H7 (cell line): Measurements from ENCODE around the gene TRIO. TPM values are rescaled to one million over a fixed set of nuclear protein-coding genes. Genes with fewer than 3 reads are reported as not detected.

Experiments
- DNase-seq: peaks from one replicate; pipeline ENCODE4 v3.0.0; 2012
- H3K27me3 ChIP-seq: 2 replicates; pipeline ENCODE4 v1.6.0; 2011; ENCODE audit warnings: mild to moderate bottlenecking, low read length; ENCODE audit not compliant: control insufficient read depth, insufficient read depth
- H3K36me3 ChIP-seq: replicated peaks from 2 replicates; pipeline ENCODE4 v1.5.1; 2011; ENCODE audit warnings: low read length; ENCODE audit not compliant: control insufficient read depth, insufficient read depth
- H3K4me3 ChIP-seq: 2 replicates; pipeline ENCODE4 v1.5.1; 2011; ENCODE audit warnings: low read depth, mild to moderate bottlenecking, control low read depth, low read length, moderate library complexity; ENCODE audit not compliant: insufficient read depth
- total RNA-seq: library from RNA; depleted of rRNA; stranded (reverse); fragments of >200 nt; shearing (Covaris generic); gene quantifications from 2 replicates; pipeline ENCODE4 v1.2.3, GENCODE V29; 2014

Gene TRIO
- total RNA-seq, 1 experiment from 2014 or later, result 39.7 TPM

DNA sequence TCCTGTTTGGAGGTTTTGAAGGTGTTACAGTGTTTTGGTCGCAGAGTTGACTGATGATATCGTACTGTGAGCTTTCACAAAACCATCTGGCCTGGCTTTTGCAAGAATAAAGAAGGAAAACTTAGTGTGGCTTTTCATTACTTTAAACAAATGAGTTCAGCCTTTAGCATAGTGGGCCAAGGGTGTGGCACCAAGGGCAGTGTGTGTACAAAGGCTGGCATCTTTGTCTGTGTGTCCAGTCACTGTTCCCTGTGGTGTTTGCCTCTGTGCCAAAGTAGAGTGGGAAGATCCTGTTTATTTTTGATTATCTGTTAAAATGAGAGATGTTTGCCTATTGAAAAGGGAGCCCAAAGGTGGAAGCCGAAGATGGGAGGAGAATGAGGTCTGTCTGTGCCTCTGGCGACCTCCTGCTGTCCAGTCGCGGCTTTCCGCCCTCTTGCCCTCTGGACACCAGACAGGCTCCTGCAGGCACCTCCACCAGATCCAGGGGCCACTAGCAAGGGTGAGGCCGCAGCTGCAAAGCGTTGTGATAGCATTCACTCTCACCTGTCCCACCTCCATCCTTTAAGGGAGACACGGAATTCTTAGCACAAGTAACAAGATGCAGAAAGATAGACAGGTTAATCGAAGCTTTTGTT is 113.7 kb downstream of the TRIO start:
- Histone ChIP-seq H3K27me3 (no peaks in the 10 kb centered on the region), H3K4me3 (no peak overlapping the region), H3K36me3 (no peaks in the 10 kb centered on the region)
- DNase-seq, result no peak

DNA sequence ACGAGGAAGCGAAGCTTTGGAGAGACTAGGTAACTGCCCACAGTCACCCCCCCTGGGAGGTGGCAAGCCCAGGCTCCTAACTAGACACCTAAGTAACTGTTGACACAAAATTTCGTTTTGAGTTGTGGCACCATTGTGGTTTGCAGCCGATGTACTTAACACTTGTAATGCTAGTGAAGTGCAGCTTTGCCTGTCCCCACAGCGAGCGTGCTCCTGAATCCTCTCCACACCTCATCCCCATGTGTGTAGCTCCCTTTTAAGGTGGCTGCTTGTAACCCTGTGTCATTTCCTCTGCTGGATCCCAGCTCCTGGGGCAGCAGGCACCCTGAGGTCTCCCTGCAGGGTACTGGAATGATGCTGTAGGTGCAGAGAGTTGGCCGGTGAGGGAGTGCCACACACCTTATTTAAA is 114.9 kb downstream of the TRIO start:
- H3K36me3 ChIP-seq, result no peaks in the 10 kb centered on the region
- no peak for DNase-seq
- no peak overlapping the region for H3K4me3 ChIP-seq
- H3K27me3 ChIP-seq, result no peaks in the 10 kb centered on the region

DNA sequence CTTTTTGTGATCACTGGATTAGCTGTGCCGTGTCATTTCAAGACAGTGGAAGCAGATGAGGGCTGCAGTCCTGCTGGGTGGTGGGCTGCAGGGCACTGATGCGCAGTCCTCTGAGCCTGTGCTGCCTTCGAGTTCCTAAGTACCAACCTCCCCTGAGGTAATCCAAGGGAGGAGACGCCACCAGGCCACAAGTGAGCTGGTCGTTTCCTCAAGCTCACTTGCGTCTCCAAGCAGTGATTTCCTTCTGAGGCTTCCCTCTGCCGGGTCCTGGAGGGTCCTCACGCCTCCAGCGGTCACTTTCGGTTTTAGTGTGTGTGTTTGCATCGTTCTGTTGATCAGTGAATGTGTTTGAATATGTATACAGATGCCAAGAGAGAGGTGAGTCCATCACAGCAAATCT is 115.7 kb downstream of the TRIO start:
- DNase-seq, result peak; percentile 75
- no peaks in the 10 kb centered on the region for H3K27me3 ChIP-seq
- no peak overlapping the region for H3K4me3 ChIP-seq
- H3K36me3 ChIP-seq, result no peaks in the 10 kb centered on the region

DNA sequence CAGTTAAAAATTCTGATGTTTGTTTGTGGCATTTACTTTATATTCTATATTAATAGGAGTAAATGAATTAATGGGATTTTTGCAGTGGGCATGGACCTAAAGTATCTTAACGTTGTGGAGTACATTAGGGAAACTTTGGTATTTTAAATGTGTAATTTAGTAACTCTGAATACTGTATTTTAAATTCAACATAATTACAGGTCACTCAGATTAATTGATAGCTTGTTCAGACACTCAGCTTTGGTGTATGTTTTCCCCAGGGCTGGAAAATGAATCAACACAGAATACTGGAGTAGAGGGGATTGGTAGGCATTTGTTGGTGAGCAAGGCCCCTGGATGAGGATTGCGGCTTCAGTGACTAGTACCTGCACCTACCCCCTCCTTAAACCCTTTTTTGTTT is 117.5 kb downstream of the TRIO start:
- Histone ChIP-seq H3K4me3 (no peak overlapping the region), H3K27me3 (no peaks in the 10 kb centered on the region), H3K36me3 (no peaks in the 10 kb centered on the region)
- DNase-seq, result no peak

DNA sequence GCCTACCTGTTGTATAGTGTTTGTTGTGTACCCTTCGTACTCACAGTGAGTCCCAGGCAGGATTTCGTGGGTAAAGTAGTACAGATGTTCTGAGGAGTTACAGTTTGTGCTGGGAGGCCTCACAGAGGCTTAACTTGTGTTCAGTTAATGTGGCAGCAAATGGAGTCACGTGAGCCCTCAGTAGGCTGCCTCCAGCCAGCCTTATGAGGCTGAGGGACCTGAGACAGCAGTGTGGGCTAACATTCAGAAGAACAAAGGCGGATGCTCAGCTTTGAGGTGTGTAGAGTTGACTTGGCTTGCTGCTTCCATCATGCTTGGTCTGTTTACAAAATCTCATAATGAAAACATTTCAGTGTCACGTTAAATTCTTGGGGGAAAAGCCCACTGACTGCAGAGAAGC is 118.1 kb downstream of the TRIO start:
- Histone ChIP-seq H3K4me3 (no peak overlapping the region), H3K27me3 (no peaks in the 10 kb centered on the region), H3K36me3 (no peaks in the 10 kb centered on the region)
- DNase-seq, result no peak

DNA sequence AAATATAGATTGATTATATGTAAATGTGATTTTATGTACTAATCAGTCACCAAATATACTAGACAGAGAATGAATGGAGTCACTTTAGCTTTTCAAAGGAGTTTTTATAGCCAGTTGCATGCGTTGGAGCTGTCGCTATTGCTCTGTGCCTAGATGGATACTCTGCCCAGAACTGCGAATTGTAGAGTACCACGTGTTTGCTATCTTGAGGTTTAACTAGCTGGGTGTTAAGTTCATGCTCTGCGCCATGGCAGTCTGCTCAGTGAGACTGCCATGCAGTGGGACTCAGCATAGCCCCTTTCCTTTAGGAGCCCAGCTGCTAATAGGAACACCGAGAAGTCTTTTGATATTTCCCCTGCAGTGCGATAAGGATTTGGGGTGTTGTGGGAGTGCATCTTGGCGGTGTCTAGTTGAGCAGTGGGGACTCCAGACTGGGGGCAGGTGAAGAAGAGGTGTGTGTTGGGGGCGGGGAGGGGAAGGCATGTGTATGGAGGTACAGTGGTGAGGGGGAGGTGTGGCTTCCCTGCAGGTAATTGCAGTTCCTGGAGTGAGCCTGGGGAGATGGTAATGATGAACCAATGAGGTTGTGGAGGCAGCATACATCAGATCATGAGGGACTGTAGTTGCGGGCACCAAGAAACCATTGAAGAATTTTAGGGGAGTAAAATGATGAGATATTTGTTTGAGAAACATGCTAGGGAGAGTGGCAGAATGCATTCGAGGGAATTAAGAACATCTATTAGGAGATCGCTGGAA is 118.9 kb downstream of the TRIO start:
- Histone ChIP-seq H3K4me3 (no peak overlapping the region), H3K36me3 (no peaks in the 10 kb centered on the region), H3K27me3 (no peaks in the 10 kb centered on the region)
- no peak for DNase-seq

DNA sequence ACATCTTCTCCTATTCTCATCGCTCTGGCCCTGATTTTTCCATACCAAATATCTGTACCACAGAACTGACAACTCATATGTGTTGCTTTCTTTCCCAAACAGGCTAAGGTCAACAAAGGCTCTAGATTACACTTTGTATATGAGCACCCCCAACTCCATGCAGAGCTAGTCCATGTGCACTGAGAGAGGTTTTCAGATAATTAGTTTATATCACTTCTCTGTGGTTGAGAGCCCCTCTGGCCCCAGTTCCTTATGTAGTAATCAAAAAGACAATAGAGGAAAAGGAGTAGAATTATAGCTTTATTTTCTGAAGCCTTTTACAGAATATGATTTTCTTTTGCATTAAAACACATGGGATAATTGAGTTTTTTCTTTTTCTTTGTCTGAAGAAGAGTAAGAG is 120.0 kb downstream of the TRIO start:
- no peaks in the 10 kb centered on the region for H3K27me3 ChIP-seq
- H3K4me3 ChIP-seq, result no peak overlapping the region
- no peaks in the 10 kb centered on the region for H3K36me3 ChIP-seq
- no peak for DNase-seq

DNA sequence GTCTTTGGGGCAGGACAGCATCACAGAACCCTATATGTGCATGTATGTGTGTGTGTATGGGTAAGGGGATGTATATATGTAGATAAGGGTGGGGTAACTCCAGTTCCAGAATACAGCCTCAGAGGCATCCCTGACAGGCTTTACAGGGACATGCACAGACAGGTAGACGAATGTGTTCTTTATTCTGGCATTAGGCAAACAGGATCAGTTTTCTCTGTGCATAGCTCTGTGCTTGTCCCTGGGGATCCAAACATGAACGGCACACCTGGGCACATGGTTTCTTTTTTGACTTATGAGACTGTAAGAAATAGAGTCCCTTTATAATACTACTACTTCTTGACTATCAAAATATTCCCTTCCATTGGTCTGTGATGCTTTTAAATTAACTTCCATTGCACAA is 120.6 kb downstream of the TRIO start:
- Histone ChIP-seq H3K36me3 (no peaks in the 10 kb centered on the region), H3K27me3 (no peaks in the 10 kb centered on the region), H3K4me3 (no peak overlapping the region)
- DNase-seq, result no peak

DNA sequence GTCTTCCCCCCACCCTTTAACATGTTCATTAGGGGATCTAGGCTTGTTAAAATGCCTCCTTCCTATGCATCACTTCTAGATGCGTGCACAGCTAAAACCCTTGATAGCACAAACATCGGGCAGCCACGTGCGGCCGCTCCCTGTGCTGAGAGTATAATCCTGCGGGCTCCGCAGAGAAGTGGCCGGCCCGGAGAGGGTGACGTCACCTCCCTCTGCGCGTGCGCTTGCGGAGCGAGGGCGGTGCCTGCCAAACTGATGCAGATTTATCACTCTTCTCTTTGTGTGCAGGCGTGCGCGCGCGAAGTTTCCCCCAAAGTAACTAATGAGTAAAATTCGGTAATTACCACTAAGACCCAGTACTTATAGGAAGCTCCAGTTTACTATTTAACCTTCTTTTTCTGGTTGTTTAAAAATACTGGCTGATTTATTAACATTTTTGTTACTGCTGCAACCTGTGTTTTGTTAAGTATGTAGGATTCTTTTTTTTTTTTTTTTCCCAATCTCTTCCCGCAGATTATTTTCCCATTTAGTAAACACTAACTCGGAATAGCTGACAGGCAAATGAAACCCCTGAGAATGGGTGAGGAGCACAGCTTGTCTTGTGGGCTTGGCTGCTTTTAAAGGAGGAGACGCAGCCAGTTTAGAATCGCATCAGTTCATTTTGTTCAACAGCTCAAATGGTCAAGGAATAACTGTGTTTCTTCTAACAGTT is 121.6 kb downstream of the TRIO start:
- no peaks in the 10 kb centered on the region for H3K27me3 ChIP-seq
- H3K36me3 ChIP-seq, result no peaks in the 10 kb centered on the region
- no peak overlapping the region for H3K4me3 ChIP-seq
- peak; percentile 87 for DNase-seq

DNA sequence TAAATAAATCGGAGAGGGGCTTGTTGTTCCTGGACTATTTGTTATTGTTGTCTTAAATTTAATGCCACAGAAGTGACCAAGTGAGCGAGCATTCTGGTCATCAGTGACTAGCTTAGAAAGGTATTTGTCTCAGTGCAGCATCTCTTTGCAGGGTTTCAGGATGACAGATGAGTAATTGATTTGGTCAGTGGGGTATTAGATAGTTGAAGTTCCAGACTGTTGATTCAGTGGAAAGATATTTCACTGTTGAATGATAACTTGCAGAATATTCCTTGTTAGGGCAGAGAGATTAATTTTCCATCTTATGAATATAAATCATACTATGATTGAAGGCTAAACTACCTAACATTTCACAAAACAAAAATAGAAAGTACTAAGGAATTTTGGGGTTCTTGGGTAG is 122.4 kb downstream of the TRIO start:
- no peak for DNase-seq
- Histone ChIP-seq H3K36me3 (no peaks in the 10 kb centered on the region), H3K4me3 (no peak overlapping the region), H3K27me3 (no peaks in the 10 kb centered on the region)

DNA sequence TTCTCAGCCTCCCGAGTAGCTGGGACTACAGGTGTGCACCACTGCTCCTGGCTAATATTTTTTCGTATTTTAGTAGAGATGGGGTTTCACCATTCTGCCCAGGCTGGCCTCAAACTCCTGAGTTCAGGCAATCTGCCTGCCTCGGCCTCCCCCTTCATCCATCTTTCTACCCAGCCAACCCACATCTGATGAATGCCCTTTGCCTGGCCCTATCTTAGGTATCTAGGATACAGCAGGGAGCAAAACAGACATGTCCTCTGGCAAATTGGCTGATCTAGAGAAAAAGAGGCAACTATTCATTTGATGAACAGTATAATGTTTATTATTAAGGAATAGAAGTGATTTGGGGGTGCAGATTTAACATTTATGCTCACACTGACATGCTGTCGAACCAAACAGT is 123.0 kb downstream of the TRIO start:
- DNase-seq, result no peak
- Histone ChIP-seq H3K4me3 (no peak overlapping the region), H3K36me3 (no peaks in the 10 kb centered on the region), H3K27me3 (no peaks in the 10 kb centered on the region)

DNA sequence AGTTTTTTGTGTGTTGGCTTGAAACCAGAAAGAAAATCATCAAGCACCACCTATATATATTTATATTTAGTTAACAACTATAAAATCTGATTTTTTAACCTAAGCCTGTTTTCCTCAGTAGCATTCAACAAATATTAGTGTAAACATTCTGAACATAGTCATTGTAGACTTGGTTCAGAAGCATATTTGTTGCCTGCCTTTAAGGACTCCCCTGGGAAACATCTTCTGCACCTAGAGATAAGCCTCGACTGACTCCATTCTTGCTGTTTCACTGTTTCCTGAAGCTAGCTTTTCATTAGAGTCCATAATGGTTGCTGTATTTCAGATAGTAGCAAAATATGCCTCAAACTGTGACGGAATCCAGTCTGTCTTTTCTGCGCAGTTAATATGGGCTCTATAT is 123.5 kb downstream of the TRIO start:
- Histone ChIP-seq H3K27me3 (no peaks in the 10 kb centered on the region), H3K36me3 (no peaks in the 10 kb centered on the region)
- DNase-seq, result no peak

DNA sequence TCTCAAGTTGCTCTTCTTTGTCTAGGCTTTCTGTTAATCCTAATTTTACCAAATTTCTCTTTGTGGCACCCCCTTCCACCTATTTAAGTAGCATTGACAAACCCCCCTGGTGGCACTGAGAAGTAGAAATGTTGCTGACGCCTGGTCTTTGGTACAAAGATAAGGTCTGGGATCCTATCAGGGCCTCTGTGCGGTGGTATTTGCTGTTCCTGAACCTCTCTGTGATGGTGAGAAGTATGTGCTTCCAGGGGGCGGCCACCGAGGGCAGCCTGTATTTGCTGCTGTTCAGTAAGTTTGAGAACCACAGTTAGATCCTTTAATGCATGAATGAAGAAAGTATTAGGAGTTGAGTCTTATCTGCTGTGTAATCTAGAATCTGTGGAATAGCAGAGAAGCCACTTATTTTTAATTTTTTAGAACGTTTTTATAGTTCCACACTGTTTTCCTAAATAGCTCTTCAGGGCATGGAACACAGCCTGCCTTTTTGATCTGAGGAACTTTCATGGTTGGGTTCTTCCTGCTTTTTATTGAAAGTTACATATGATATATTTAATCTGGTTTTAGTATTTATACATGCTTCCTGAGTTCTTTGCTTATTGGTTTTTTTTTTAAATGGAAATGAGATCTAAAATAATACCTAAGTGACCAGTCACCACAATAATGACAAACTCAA is 124.2 kb downstream of the TRIO start:
- no peaks in the 10 kb centered on the region; the same call in 1 of the 2 replicates for H3K36me3 ChIP-seq
- no peak for DNase-seq
- no peak overlapping the region for H3K4me3 ChIP-seq
- no peaks in the 10 kb centered on the region for H3K27me3 ChIP-seq

More for the DNA sequence above, 123.5 kb downstream of the TRIO start:
- H3K4me3 ChIP-seq, result no peak overlapping the region

DNA sequence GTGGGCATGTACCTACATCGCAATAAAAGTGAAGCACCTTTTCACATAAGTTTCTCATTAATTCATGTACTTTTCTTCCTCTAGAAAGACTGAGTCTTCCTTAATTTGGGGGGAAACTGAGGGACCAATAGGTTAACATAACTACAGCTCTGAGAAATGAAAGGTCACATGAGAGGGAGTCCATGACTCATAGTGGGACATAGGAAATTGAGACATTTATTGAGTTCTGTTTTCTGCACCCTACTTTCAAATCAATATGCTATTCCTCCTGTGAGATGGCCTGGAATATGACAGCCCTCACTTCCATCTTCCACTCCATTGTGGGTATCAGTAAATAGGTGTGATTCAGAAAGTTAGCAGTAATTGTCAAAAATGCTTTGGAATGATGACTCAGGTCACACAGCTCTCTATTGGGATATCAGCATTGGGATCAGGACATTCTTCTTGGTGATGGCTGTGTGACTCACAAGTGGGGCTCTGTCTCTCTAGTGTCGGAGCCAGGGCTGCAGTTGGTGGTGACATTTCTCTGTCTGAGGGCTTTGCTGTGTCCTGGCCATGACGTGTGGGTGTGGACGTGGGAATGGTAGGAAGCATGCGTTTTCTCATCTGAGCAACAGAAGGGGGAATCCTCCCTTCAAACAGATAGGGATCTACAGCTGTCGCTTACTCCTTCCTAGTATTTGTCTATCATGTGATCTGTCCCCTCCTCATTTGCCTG is 125.0 kb downstream of the TRIO start:
- DNase-seq, result no peak
- Histone ChIP-seq H3K4me3 (no peak overlapping the region), H3K36me3 (no peaks in the 10 kb centered on the region; the same call in 1 of the 2 replicates), H3K27me3 (no peaks in the 10 kb centered on the region)
